Measurements from ENCODE around the gene OBSL1. TPM values are rescaled to one million over a fixed set of nuclear protein-coding genes. Genes with fewer than 3 reads are reported as not detected.

Gene OBSL1
- total RNA-seq, 3 donors from 2014 or later (not counting 1 experiment from before 2014, with no cell fraction given), result 0.07 to 8.8 (median 0.32) TPM

GRCh38 chr2:219581346-219581745 is 10.0 kb upstream of the OBSL1 start:
- DNase-seq, result no peak
- Histone ChIP-seq H3K9me3 (ENCODE audit: control insufficient read depth, insufficient read depth, low read length) (no peaks in the 10 kb centered on the region), H3K27me3 (ENCODE audit: control insufficient read depth, insufficient read depth, low read length) (no peaks in the 10 kb centered on the region), H3K4me3 (ENCODE audit: low read length) (no peak overlapping the region), H3K4me1 (ENCODE audit: control insufficient read depth, insufficient read depth, low read length) (no peaks in the 10 kb centered on the region), H3K27ac (ENCODE audit: low read length) (no peak overlapping the region), H3K36me3 (ENCODE audit: control insufficient read depth, insufficient read depth, low read length) (no peaks in the 10 kb centered on the region)
- 76% methylated on average over 2 of the region's 2 CpGs for WGBS (ENCODE audit: insufficient coverage)
- Mint-ChIP-seq H3K4me1 (no peaks in the 10 kb centered on the region), H3K4me3 (no peak overlapping the region), H3K36me3 (no peaks in the 10 kb centered on the region), H3K9me3 (no peaks in the 10 kb centered on the region), H3K27me3 (ENCODE audit: low read depth in 2 of 2) (peaks cover 19 to 20% of the 10 kb centered on the region in 2 donors), H3K27ac (no peak overlapping the region)
- intact Hi-C loops (cut with micrococcal nuclease), result no loop called here
- no peak for ATAC-seq
- no peak for TF ChIP-seq CTCF (IDR thresholded peaks at IDR 0.05)

- Histone ChIP-seq H3K4me3 (ENCODE audit: low read length) (no peak overlapping the region), H3K27ac (ENCODE audit: low read length) (no peak overlapping the region), H3K36me3 (ENCODE audit: control insufficient read depth, insufficient read depth, low read length) (no peaks in the 10 kb centered on the region), H3K4me1 (ENCODE audit: control insufficient read depth, insufficient read depth, low read length) (no peaks in the 10 kb centered on the region), H3K27me3 (ENCODE audit: control insufficient read depth, insufficient read depth, low read length) (no peaks in the 10 kb centered on the region), H3K9me3 (ENCODE audit: control insufficient read depth, insufficient read depth, low read length) (no peaks in the 10 kb centered on the region)
- intact Hi-C loops (cut with micrococcal nuclease), result no loop called here
- Mint-ChIP-seq H3K4me3 (no peak overlapping the region), H3K27ac (no peak overlapping the region), H3K9me3 (no peaks in the 10 kb centered on the region), H3K4me1 (no peaks in the 10 kb centered on the region), H3K36me3 (no peaks in the 10 kb centered on the region), H3K27me3 (ENCODE audit: low read depth in 2 of 2) (peaks cover 20 to 25% of the 10 kb centered on the region in 2 donors)
- TF ChIP-seq CTCF (IDR thresholded peaks at IDR 0.05), result no peak
- DNase-seq (no peak), ATAC-seq (peak in 1 of 3 donors; percentile 76)
- WGBS (ENCODE audit: insufficient coverage), result 82% methylated on average over 8 of the region's 8 CpGs
These were observed 7.7 kb upstream of the OBSL1 start for GRCh38 chr2:219578811-219579613.

- H3K27ac ChIP-seq (ENCODE audit: low read length), result no peak overlapping the region
- Mint-ChIP-seq H3K36me3 (no peaks in the 10 kb centered on the region), H3K4me3 (no peak overlapping the region), H3K9me3 (no peaks in the 10 kb centered on the region), H3K4me1 (no peaks in the 10 kb centered on the region), H3K27ac (no peak overlapping the region), H3K27me3 (ENCODE audit: low read depth in 2 of 2) (peaks cover 32 to 40% of the 10 kb centered on the region in 2 donors)
- ATAC-seq (no peak), DNase-seq (no peak)
- WGBS (ENCODE audit: insufficient coverage), result 66% methylated on average over 14 of the region's 15 CpGs
- H3K9me3 ChIP-seq (ENCODE audit: control insufficient read depth, insufficient read depth, low read length), result no peaks in the 10 kb centered on the region
- intact Hi-C loops (cut with micrococcal nuclease), result no loop called here
- H3K27me3 ChIP-seq (ENCODE audit: control insufficient read depth, insufficient read depth, low read length), result peaks cover 2% of the 10 kb centered on the region
- H3K4me1 ChIP-seq (ENCODE audit: control insufficient read depth, insufficient read depth, low read length), result no peaks in the 10 kb centered on the region
- no peaks in the 10 kb centered on the region for H3K36me3 ChIP-seq (ENCODE audit: control insufficient read depth, insufficient read depth, low read length)
- no peak for TF ChIP-seq CTCF (IDR thresholded peaks at IDR 0.05)
- H3K4me3 ChIP-seq (ENCODE audit: low read length), result no peak overlapping the region
These were observed 5.4 kb upstream of the OBSL1 start for GRCh38 chr2:219576505-219577388.
